GM23338 (cell line): Measurements from ENCODE around the gene BBS1. TPM values are rescaled to one million over a fixed set of nuclear protein-coding genes. Genes with fewer than 3 reads are reported as not detected.

Experiments used
- ATAC-seq: fragments of 200-7000 bp; cut with Tn5 transposase; 3 replicates; pipeline ENCODE4 v1.9.1; 2020
- DNase-seq: peaks from one replicate; pipeline ENCODE4 v3.0.0-alpha.2; 2015; ENCODE audit warnings: low spot score
- H2AFZ ChIP-seq: fragments of 200-600 bp; sonication (generic); 2 replicates; pipeline ENCODE4 v1.8.0; 2016; ENCODE audit warnings: antibody characterized with exemption, mild to moderate bottlenecking, moderate library complexity
- H3F3A ChIP-seq: fragments of 200-600 bp; sonication (generic); replicated peaks from 2 replicates; pipeline ENCODE4 v1.8.0; 2017; ENCODE audit warnings: antibody characterized with exemption, mixed run types, low read depth
- H3K27ac ChIP-seq: fragments of 200-600 bp; sonication (generic); 2 replicates; pipeline ENCODE4 v1.6.1; 2016; ENCODE audit warnings: low read depth
- H3K27me3 ChIP-seq: fragments of 200-600 bp; sonication (generic); 2 replicates; pipeline ENCODE4 v1.8.0; 2016; ENCODE audit warnings: mild to moderate bottlenecking, mixed run types, moderate library complexity; ENCODE audit not compliant: insufficient read depth
- H3K36me3 ChIP-seq: fragments of 200-600 bp; sonication (generic); 2 replicates; pipeline ENCODE4 v1.8.0; 2016; ENCODE audit warnings: mild to moderate bottlenecking; ENCODE audit not compliant: insufficient read depth
- H3K4me1 ChIP-seq: fragments of 200-600 bp; sonication (generic); 2 replicates; pipeline ENCODE4 v1.8.0; 2016; ENCODE audit warnings: mild to moderate bottlenecking, moderate library complexity; ENCODE audit not compliant: insufficient read depth
- H3K4me2 ChIP-seq: fragments of 200-600 bp; sonication (generic); 2 replicates; pipeline ENCODE4 v1.7.1; 2017; ENCODE audit warnings: mixed run types
- H3K4me3 ChIP-seq: fragments of 200-600 bp; sonication (generic); 2 replicates; pipeline ENCODE4 v1.6.1; 2016; ENCODE audit warnings: mixed run types
- H3K79me2 ChIP-seq: fragments of 200-600 bp; sonication (generic); replicated peaks from 2 replicates; pipeline ENCODE4 v1.8.0; 2017; ENCODE audit warnings: mild to moderate bottlenecking; ENCODE audit not compliant: insufficient read depth
- H3K9me2 ChIP-seq: fragments of 200-600 bp; sonication (generic); 2 replicates; pipeline ENCODE4 v1.8.0; 2017; ENCODE audit not compliant: insufficient read depth
- H4K20me1 ChIP-seq: fragments of 200-600 bp; sonication (generic); replicated peaks from 2 replicates; pipeline ENCODE4 v1.8.0; 2017; ENCODE audit warnings: mild to moderate bottlenecking; ENCODE audit not compliant: insufficient read depth
- H3K27ac Mint-ChIP-seq: 2 replicates; pipeline ENCODE4 v1.8.0; 2020; ENCODE audit warnings: inconsistent platforms, mild to moderate bottlenecking, moderate library complexity, mixed read lengths
- H3K27me3 Mint-ChIP-seq: 3 replicates; pipeline ENCODE4 v1.8.0; 2022; ENCODE audit warnings: low read depth, mild to moderate bottlenecking, moderate library complexity, mixed read lengths, inconsistent platforms; ENCODE audit not compliant: insufficient read depth, poor library complexity
- H3K36me3 Mint-ChIP-seq: 3 replicates; pipeline ENCODE4 v1.8.0; 2021; ENCODE audit warnings: low read depth, mild to moderate bottlenecking, inconsistent platforms, moderate library complexity, mixed read lengths
- H3K4me1 Mint-ChIP-seq: 3 replicates; pipeline ENCODE4 v1.8.0; 2020; ENCODE audit warnings: mild to moderate bottlenecking, inconsistent platforms, mixed read lengths
- H3K4me3 Mint-ChIP-seq: 3 replicates; pipeline ENCODE4 v1.8.0; 2021; ENCODE audit warnings: moderate library complexity, mild to moderate bottlenecking, inconsistent platforms, mixed read lengths
- H3K9me3 Mint-ChIP-seq: 3 replicates; pipeline ENCODE4 v1.8.0; 2020; ENCODE audit warnings: moderate library complexity, mild to moderate bottlenecking, inconsistent platforms, mixed read lengths
- EZH2 ChIP-seq: fragments of 200-600 bp; sonication (generic); IDR thresholded peaks from one replicate; pipeline ENCODE4 v1.8.0; 2017; ENCODE audit warnings: antibody characterized with exemption, mild to moderate bottlenecking, low read depth; ENCODE audit not compliant: unreplicated experiment
- EZH2phosphoT487 ChIP-seq: fragments of 200-600 bp; sonication (generic); IDR thresholded peaks from one replicate; pipeline ENCODE4 v1.8.1; 2018; ENCODE audit warnings: antibody characterized with exemption; ENCODE audit not compliant: unreplicated experiment
- JUNB ChIP-seq: IDR thresholded peaks from one replicate; pipeline ENCODE4 v1.6.1; 2016; ENCODE audit warnings: antibody characterized with exemption; ENCODE audit not compliant: unreplicated experiment
- POLR2AphosphoS5 ChIP-seq: IDR thresholded peaks from 2 replicates; pipeline ENCODE4 v1.6.1; 2016; ENCODE audit warnings: antibody characterized with exemption, low read depth
- STAT1 ChIP-seq: IDR thresholded peaks from one replicate; pipeline ENCODE4 v1.6.1; 2016; ENCODE audit warnings: antibody characterized with exemption; ENCODE audit not compliant: unreplicated experiment
- ZNF331 ChIP-seq: fragments of 250-450 bp; sonication (Bioruptor Pico); IDR thresholded peaks from 2 replicates; pipeline ENCODE4 v1.5.0; 2020; ENCODE audit warnings: low read depth, mild to moderate bottlenecking, moderate library complexity
- polyA plus RNA-seq: library from polyadenylated mRNA; unstranded; fragments of >200 nt; fragmentation: Nextera tagmentation; extraction: Ambion mirVana; gene quantifications from 2 replicates; pipeline ENCODE4 v1.2.1, GENCODE V29; 2016
- total RNA-seq: library from RNA; depleted of rRNA; stranded (reverse); fragments of >200 nt; shearing (Covaris generic); gene quantifications from 2 replicates; pipeline ENCODE4 v1.2.3, GENCODE V29; 2014
- TF ChIP-seq, protein P1 (sequence below): fragments of 250-450 bp; sonication (Bioruptor Pico); IDR thresholded peaks from 2 replicates; pipeline ENCODE4 v1.5.0; 2020; ENCODE audit warnings: mild to moderate bottlenecking, moderate library complexity
- TF ChIP-seq, protein P2 (sequence below): IDR thresholded peaks from 2 replicates; pipeline ENCODE4 v1.6.1; 2016; ENCODE audit warnings: antibody characterized with exemption

BBS1 gene
- total and polyA plus RNA-seq, 2 experiments from 2014 or later = 11.6 to 41.3 TPM

GRCh38 chr11:66546966-66547661 is 36.7 kb downstream of the BBS1 start (continued):
- TF ChIP-seq, protein P1, sequence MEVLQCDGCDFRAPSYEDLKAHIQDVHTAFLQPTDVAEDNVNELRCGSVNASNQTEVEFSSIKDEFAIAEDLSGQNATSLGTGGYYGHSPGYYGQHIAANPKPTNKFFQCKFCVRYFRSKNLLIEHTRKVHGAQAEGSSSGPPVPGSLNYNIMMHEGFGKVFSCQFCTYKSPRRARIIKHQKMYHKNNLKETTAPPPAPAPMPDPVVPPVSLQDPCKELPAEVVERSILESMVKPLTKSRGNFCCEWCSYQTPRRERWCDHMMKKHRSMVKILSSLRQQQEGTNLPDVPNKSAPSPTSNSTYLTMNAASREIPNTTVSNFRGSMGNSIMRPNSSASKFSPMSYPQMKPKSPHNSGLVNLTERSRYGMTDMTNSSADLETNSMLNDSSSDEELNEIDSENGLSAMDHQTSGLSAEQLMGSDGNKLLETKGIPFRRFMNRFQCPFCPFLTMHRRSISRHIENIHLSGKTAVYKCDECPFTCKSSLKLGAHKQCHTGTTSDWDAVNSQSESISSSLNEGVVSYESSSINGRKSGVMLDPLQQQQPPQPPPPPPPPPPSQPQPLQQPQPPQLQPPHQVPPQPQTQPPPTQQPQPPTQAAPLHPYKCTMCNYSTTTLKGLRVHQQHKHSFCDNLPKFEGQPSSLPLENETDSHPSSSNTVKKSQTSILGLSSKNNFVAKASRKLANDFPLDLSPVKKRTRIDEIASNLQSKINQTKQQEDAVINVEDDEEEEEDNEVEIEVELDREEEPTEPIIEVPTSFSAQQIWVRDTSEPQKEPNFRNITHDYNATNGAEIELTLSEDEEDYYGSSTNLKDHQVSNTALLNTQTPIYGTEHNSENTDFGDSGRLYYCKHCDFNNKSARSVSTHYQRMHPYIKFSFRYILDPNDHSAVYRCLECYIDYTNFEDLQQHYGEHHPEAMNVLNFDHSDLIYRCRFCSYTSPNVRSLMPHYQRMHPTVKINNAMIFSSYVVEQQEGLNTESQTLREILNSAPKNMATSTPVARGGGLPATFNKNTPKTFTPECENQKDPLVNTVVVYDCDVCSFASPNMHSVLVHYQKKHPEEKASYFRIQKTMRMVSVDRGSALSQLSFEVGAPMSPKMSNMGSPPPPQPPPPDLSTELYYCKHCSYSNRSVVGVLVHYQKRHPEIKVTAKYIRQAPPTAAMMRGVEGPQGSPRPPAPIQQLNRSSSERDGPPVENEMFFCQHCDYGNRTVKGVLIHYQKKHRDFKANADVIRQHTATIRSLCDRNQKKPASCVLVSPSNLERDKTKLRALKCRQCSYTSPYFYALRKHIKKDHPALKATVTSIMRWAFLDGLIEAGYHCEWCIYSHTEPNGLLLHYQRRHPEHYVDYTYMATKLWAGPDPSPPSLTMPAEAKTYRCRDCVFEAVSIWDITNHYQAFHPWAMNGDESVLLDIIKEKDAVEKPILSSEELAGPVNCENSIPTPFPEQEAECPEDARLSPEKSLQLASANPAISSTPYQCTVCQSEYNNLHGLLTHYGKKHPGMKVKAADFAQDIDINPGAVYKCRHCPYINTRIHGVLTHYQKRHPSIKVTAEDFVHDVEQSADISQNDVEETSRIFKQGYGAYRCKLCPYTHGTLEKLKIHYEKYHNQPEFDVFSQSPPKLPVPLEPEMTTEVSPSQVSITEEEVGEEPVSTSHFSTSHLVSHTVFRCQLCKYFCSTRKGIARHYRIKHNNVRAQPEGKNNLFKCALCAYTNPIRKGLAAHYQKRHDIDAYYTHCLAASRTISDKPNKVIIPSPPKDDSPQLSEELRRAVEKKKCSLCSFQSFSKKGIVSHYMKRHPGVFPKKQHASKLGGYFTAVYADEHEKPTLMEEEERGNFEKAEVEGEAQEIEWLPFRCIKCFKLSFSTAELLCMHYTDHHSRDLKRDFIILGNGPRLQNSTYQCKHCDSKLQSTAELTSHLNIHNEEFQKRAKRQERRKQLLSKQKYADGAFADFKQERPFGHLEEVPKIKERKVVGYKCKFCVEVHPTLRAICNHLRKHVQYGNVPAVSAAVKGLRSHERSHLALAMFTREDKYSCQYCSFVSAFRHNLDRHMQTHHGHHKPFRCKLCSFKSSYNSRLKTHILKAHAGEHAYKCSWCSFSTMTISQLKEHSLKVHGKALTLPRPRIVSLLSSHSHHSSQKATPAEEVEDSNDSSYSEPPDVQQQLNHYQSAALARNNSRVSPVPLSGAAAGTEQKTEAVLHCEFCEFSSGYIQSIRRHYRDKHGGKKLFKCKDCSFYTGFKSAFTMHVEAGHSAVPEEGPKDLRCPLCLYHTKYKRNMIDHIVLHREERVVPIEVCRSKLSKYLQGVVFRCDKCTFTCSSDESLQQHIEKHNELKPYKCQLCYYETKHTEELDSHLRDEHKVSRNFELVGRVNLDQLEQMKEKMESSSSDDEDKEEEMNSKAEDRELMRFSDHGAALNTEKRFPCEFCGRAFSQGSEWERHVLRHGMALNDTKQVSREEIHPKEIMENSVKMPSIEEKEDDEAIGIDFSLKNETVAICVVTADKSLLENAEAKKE (CRISPR knock-in tag) = no peak
- no peak for TF ChIP-seq STAT1
- TF ChIP-seq, protein P2, sequence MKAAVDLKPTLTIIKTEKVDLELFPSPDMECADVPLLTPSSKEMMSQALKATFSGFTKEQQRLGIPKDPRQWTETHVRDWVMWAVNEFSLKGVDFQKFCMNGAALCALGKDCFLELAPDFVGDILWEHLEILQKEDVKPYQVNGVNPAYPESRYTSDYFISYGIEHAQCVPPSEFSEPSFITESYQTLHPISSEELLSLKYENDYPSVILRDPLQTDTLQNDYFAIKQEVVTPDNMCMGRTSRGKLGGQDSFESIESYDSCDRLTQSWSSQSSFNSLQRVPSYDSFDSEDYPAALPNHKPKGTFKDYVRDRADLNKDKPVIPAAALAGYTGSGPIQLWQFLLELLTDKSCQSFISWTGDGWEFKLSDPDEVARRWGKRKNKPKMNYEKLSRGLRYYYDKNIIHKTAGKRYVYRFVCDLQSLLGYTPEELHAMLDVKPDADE = no peak
- no peak for TF ChIP-seq POLR2AphosphoS5
- TF ChIP-seq EZH2phosphoT487 = no peak
- no peak for TF ChIP-seq ZNF331
- no peak for TF ChIP-seq EZH2
- TF ChIP-seq JUNB = no peak

DNA sequence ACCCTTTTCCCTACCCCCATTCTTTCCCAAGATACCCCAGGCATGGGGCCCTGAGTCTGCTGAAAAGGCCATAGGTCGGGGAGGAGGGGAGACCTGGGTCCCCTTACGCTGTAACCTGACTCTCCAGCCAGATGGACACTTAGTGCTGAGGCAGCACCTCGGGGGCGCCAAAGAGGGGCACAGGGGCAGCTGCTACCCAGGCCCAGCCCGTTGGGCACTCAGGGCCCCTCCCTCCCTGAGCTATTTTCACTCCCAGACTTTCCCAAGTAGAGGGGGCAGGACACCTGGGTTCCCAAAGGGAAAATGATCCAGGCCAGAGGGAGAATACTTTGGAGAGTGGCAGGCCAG is 37.2 kb downstream of the BBS1 start:
- no peaks in the 10 kb centered on the region for H3K36me3 ChIP-seq
- Mint-ChIP-seq H3K27me3 (peaks cover 10% of the 10 kb centered on the region), H3K4me3 (peak overlapping the region; percentile 81), H3K27ac (no peak overlapping the region; the same call in 1 of the 2 replicates), H3K9me3 (no peaks in the 10 kb centered on the region; the same call in 2 of the 3 replicates), H3K4me1 (peaks cover 38% of the 10 kb centered on the region), H3K36me3 (peaks cover 4% of the 10 kb centered on the region; the same call in 1 of the 3 replicates)
- ATAC-seq (peak; percentile 24), DNase-seq (peak; percentile 73)
- H3K79me2 ChIP-seq = 0 out of 2 replicates have a peak, but pooled peaks cover 4% of the 10 kb centered on the region
- H3K27me3 ChIP-seq = no peaks in the 10 kb centered on the region
- H3K4me1 ChIP-seq = peaks cover 35% of the 10 kb centered on the region
- H3K4me3 ChIP-seq = peak overlapping the region; percentile 97
- no peak overlapping the region for H2AFZ ChIP-seq
- peaks cover 7% of the 10 kb centered on the region for H4K20me1 ChIP-seq
- no peak overlapping the region for H3K27ac ChIP-seq
- H3K4me2 ChIP-seq = peak overlapping the region; percentile 97
- H3K9me2 ChIP-seq = no peaks in the 10 kb centered on the region
- 0 out of 2 replicates have a peak, but pooled peaks cover 7% of the 10 kb centered on the region for H3F3A ChIP-seq
- no peak for TF ChIP-seq EZH2
- TF ChIP-seq, protein P1 (CRISPR knock-in tag) = no peak
